CD4-positive, alpha-beta memory T cell (primary cell): Measurements from ENCODE around the gene ZNF330. TPM values are rescaled to one million over a fixed set of nuclear protein-coding genes. Genes with fewer than 3 reads are reported as not detected.

Experiments
- CTCF ChIA-PET: fragments of 350-600 bp; sonication (Branson Sonifier 250); formaldehyde crosslinking; loops from one replicate; lab custom pipeline; 2021; ENCODE audit warnings: inconsistent platforms; ENCODE audit not compliant: partially characterized antibody; lab: Charles Lee
- POLR2A ChIA-PET: fragments of 350-600 bp; sonication (Branson Sonifier 250); formaldehyde crosslinking; loops from one replicate; lab custom pipeline; 2021; ENCODE audit not compliant: partially characterized antibody; lab: Charles Lee
- DNase-seq, 5 donors: peaks; one replicate each; pipeline versions ENCODE4 v3.0.0 to v3.0.0-alpha.2; 2020 to 2022; ENCODE audit warnings: mixed read lengths in 1 of 5
- H3K27ac ChIP-seq: one replicate; pipeline ENCODE4 v1.7.0; 2013; ENCODE audit warnings: low read depth, low read length
- H3K27me3 ChIP-seq: 2 replicates; pipeline ENCODE4 v1.7.0; 2013; ENCODE audit warnings: mild to moderate bottlenecking, low read length, moderate library complexity; ENCODE audit not compliant: insufficient read depth
- H3K36me3 ChIP-seq: 2 replicates; pipeline ENCODE4 v1.7.0; 2013; ENCODE audit warnings: mild to moderate bottlenecking, low read length, moderate library complexity; ENCODE audit not compliant: insufficient read depth
- H3K4me1 ChIP-seq: 2 replicates; pipeline ENCODE4 v1.7.0; 2013; ENCODE audit warnings: mild to moderate bottlenecking, low read length, moderate library complexity; ENCODE audit not compliant: insufficient read depth
- H3K4me3 ChIP-seq, 2 donors: one replicate each; pipeline ENCODE4 v1.7.0; 2013; ENCODE audit warnings: low read length in 2 of 2, mild to moderate bottlenecking in 1 of 2
- H3K9me3 ChIP-seq, 2 donors: one replicate each; pipeline ENCODE4 v1.7.0; 2013; ENCODE audit warnings: low read length in 2 of 2, control low read depth in 1 of 2; ENCODE audit not compliant: control insufficient read depth in 1 of 2
- H3K27ac Mint-ChIP-seq, 7 donors: one replicate each; pipeline ENCODE4 v1.8.0; 2020 to 2021; ENCODE audit warnings: mixed read lengths in 7 of 7, mild to moderate bottlenecking in 6 of 7, inconsistent platforms in 3 of 7, moderate library complexity in 3 of 7
- H3K27me3 Mint-ChIP-seq, 2 donors: one replicate each; pipeline ENCODE4 v1.8.0; 2020 to 2021; ENCODE audit warnings: mixed read lengths in 2 of 2
- H3K36me3 Mint-ChIP-seq, 2 donors: one replicate each; pipeline ENCODE4 v1.8.0; 2020 to 2021; ENCODE audit warnings: mixed read lengths in 2 of 2, inconsistent platforms in 1 of 2, mild to moderate bottlenecking in 1 of 2
- H3K4me1 Mint-ChIP-seq, 4 donors: one replicate each; pipeline ENCODE4 v1.8.0; 2020 to 2021; ENCODE audit warnings: mixed read lengths in 4 of 4, mild to moderate bottlenecking in 1 of 4
- H3K4me3 Mint-ChIP-seq, 8 donors: one replicate each; pipeline ENCODE4 v1.8.0; 2020 to 2021; ENCODE audit warnings: mixed read lengths in 8 of 8, mild to moderate bottlenecking in 7 of 8, moderate library complexity in 6 of 8, inconsistent platforms in 3 of 8
- H3K9me3 Mint-ChIP-seq, 8 donors: one replicate each; pipeline ENCODE4 v1.8.0; 2020 to 2021; ENCODE audit warnings: mixed read lengths in 8 of 8, mild to moderate bottlenecking in 5 of 8, inconsistent platforms in 3 of 8, moderate library complexity in 1 of 8
- intact Hi-C: fragments of 100-400 bp; cut with micrococcal nuclease; formaldehyde crosslinking; loops from one replicate; pipeline ENCODE4 v1.15.1; 2023
- polyA plus RNA-seq, 2 donors: library from polyadenylated mRNA; unstranded; fragments of 300-500 nt; fragmentation: Illumina TruSeq; gene quantifications; one replicate each; pipeline ENCODE4 v1.2.3, GENCODE V29; 2021
- total RNA-seq, 2 experiments: library from RNA; stranded (reverse); gene quantifications; one replicate each; pipeline ENCODE4 v1.2.3, GENCODE V29; 2021

Gene ZNF330
- total and polyA plus RNA-seq, 4 experiments from 2014 or later, result 23.4 to 45.3 (median 37.0) TPM

GRCh38 chr4:141247430-141247780 lies 26.7 kb downstream of the ZNF330 start:
- no peaks in the 10 kb centered on the region for H3K36me3 ChIP-seq
- Mint-ChIP-seq H3K9me3 (peaks cover 0 to 4% (median 0%) of the 10 kb centered on the region in 8 donors), H3K4me1 (no peaks in the 10 kb centered on the region), H3K27ac (no peak overlapping the region), H3K27me3 (peaks cover 2 to 3% of the 10 kb centered on the region in 2 donors), H3K36me3 (no peaks in the 10 kb centered on the region), H3K4me3 (no peak overlapping the region)
- H3K27me3 ChIP-seq, result no peaks in the 10 kb centered on the region
- POLR2A ChIA-PET, result no interaction called here
- no peak overlapping the region for H3K4me3 ChIP-seq
- H3K27ac ChIP-seq, result no peak overlapping the region
- H3K9me3 ChIP-seq, result no peaks in the 10 kb centered on the region
- DNase-seq, result no peak
- CTCF ChIA-PET, result no interaction called here
- intact Hi-C loops, result no loop called here
- no peaks in the 10 kb centered on the region for H3K4me1 ChIP-seq

GRCh38 chr4:141248029-141248428 lies 27.3 kb downstream of the ZNF330 start:
- no peak overlapping the region for H3K4me3 Mint-ChIP-seq
- H3K27me3 Mint-ChIP-seq, result peaks cover 2 to 3% of the 10 kb centered on the region in 2 donors
- no peaks in the 10 kb centered on the region for H3K36me3 Mint-ChIP-seq
- POLR2A ChIA-PET, result no interaction called here
- intact Hi-C loops, result no loop called here
- Histone ChIP-seq H3K4me3 (no peak overlapping the region), H3K27ac (no peak overlapping the region), H3K4me1 (no peaks in the 10 kb centered on the region), H3K9me3 (no peaks in the 10 kb centered on the region), H3K27me3 (no peaks in the 10 kb centered on the region), H3K36me3 (no peaks in the 10 kb centered on the region)
- DNase-seq, result no peak
- H3K27ac Mint-ChIP-seq, result no peak overlapping the region
- no peaks in the 10 kb centered on the region for H3K4me1 Mint-ChIP-seq
- H3K9me3 Mint-ChIP-seq, result peaks cover 0 to 4% (median 0%) of the 10 kb centered on the region in 8 donors
- CTCF ChIA-PET, result no interaction called here

GRCh38 chr4:141248486-141248885 lies 27.8 kb downstream of the ZNF330 start:
- peaks cover 0 to 4% (median 0%) of the 10 kb centered on the region in 8 donors for H3K9me3 Mint-ChIP-seq
- Histone ChIP-seq H3K4me1 (no peaks in the 10 kb centered on the region), H3K9me3 (no peaks in the 10 kb centered on the region), H3K4me3 (no peak overlapping the region), H3K27ac (no peak overlapping the region), H3K36me3 (no peaks in the 10 kb centered on the region), H3K27me3 (no peaks in the 10 kb centered on the region)
- H3K27ac Mint-ChIP-seq, result no peak overlapping the region
- H3K36me3 Mint-ChIP-seq, result no peaks in the 10 kb centered on the region
- peaks cover 2 to 3% of the 10 kb centered on the region in 2 donors for H3K27me3 Mint-ChIP-seq
- ChIA-PET CTCF (no interaction called here), POLR2A (no interaction called here)
- intact Hi-C loops, result no loop called here
- no peak for DNase-seq
- no peaks in the 10 kb centered on the region for H3K4me1 Mint-ChIP-seq
- H3K4me3 Mint-ChIP-seq, result no peak overlapping the region

GRCh38 chr4:141254326-141254725 lies 33.6 kb downstream of the ZNF330 start:
- H3K4me3 Mint-ChIP-seq, result no peak overlapping the region
- intact Hi-C loops, result no loop called here
- Histone ChIP-seq H3K27ac (no peak overlapping the region), H3K27me3 (no peaks in the 10 kb centered on the region), H3K36me3 (no peaks in the 10 kb centered on the region), H3K4me3 (no peak overlapping the region), H3K9me3 (no peaks in the 10 kb centered on the region), H3K4me1 (no peaks in the 10 kb centered on the region)
- no peaks in the 10 kb centered on the region for H3K4me1 Mint-ChIP-seq
- H3K9me3 Mint-ChIP-seq, result peaks cover 0 to 4% (median 0%) of the 10 kb centered on the region in 8 donors
- no peak for DNase-seq
- peaks cover 2 to 7% of the 10 kb centered on the region in 2 donors for H3K27me3 Mint-ChIP-seq
- ChIA-PET POLR2A (no interaction called here), CTCF (no interaction called here)
- H3K36me3 Mint-ChIP-seq, result no peaks in the 10 kb centered on the region
- H3K27ac Mint-ChIP-seq, result no peak overlapping the region

- no peak overlapping the region for H3K4me3 ChIP-seq
- intact Hi-C loops, result no loop called here
- Mint-ChIP-seq H3K4me1 (no peaks in the 10 kb centered on the region), H3K4me3 (no peak overlapping the region), H3K27me3 (peaks cover 4 to 8% of the 10 kb centered on the region in 2 donors), H3K36me3 (no peaks in the 10 kb centered on the region), H3K27ac (no peak overlapping the region), H3K9me3 (peaks cover 0 to 4% (median 0%) of the 10 kb centered on the region in 8 donors)
- ChIA-PET POLR2A (no interaction called here), CTCF (interaction anchor here (1.4 kb wide), 1 partner anchor 15 kb away, joined by 3 read pairs; no protein-coding TSS in a partner anchor)
- no peaks in the 10 kb centered on the region for H3K36me3 ChIP-seq
- no peak for DNase-seq
- H3K27me3 ChIP-seq, result no peaks in the 10 kb centered on the region
- no peaks in the 10 kb centered on the region for H3K9me3 ChIP-seq
- no peaks in the 10 kb centered on the region for H3K4me1 ChIP-seq
- H3K27ac ChIP-seq, result no peak overlapping the region
Measured at GRCh38 chr4:141255016-141255415, 34.3 kb downstream of the ZNF330 start.

GRCh38 chr4:141258558-141258957 lies 37.9 kb downstream of the ZNF330 start:
- Histone ChIP-seq H3K27ac (no peak overlapping the region), H3K36me3 (no peaks in the 10 kb centered on the region), H3K4me3 (no peak overlapping the region), H3K4me1 (no peaks in the 10 kb centered on the region), H3K27me3 (no peaks in the 10 kb centered on the region), H3K9me3 (no peaks in the 10 kb centered on the region)
- POLR2A ChIA-PET, result no interaction called here
- Mint-ChIP-seq H3K4me1 (no peaks in the 10 kb centered on the region), H3K9me3 (peaks cover 0 to 2% (median 0%) of the 10 kb centered on the region in 8 donors), H3K4me3 (no peak overlapping the region), H3K27ac (no peak overlapping the region), H3K36me3 (no peaks in the 10 kb centered on the region), H3K27me3 (peaks cover 2 to 7% of the 10 kb centered on the region in 2 donors)
- no peak for DNase-seq
- CTCF ChIA-PET, result no interaction called here
- intact Hi-C loops, result no loop called here

GRCh38 chr4:141275834-141276233 lies 55.1 kb downstream of the ZNF330 start:
- Mint-ChIP-seq H3K4me1 (no peaks in the 10 kb centered on the region), H3K4me3 (no peak overlapping the region), H3K27ac (no peak overlapping the region), H3K36me3 (no peaks in the 10 kb centered on the region), H3K27me3 (peaks cover under 1 to 14% of the 10 kb centered on the region in 2 donors), H3K9me3 (peaks cover 0 to 2% (median 0%) of the 10 kb centered on the region in 8 donors)
- Histone ChIP-seq H3K4me3 (no peak overlapping the region), H3K27me3 (no peaks in the 10 kb centered on the region), H3K9me3 (no peaks in the 10 kb centered on the region), H3K27ac (no peak overlapping the region), H3K36me3 (no peaks in the 10 kb centered on the region), H3K4me1 (no peaks in the 10 kb centered on the region)
- ChIA-PET CTCF (no interaction called here), POLR2A (no interaction called here)
- intact Hi-C loops, result no loop called here
- no peak for DNase-seq

GRCh38 chr4:141283152-141283551 lies 62.5 kb downstream of the ZNF330 start:
- Mint-ChIP-seq H3K4me1 (no peaks in the 10 kb centered on the region), H3K27me3 (peaks cover 2 to 3% of the 10 kb centered on the region in 2 donors), H3K9me3 (no peaks in the 10 kb centered on the region), H3K4me3 (no peak overlapping the region), H3K27ac (no peak overlapping the region), H3K36me3 (no peaks in the 10 kb centered on the region)
- no peaks in the 10 kb centered on the region for H3K36me3 ChIP-seq
- POLR2A ChIA-PET, result no interaction called here
- no peak overlapping the region for H3K4me3 ChIP-seq
- DNase-seq, result no peak
- no peaks in the 10 kb centered on the region for H3K4me1 ChIP-seq
- H3K27ac ChIP-seq, result no peak overlapping the region
- H3K9me3 ChIP-seq, result no peaks in the 10 kb centered on the region
- CTCF ChIA-PET, result no interaction called here
- no peaks in the 10 kb centered on the region for H3K27me3 ChIP-seq
- intact Hi-C loops, result no loop called here
